ENCODE measurements around the gene TENT5C. TPM values are rescaled to one million over a fixed set of nuclear protein-coding genes. Genes with fewer than 3 reads are reported as not detected.

TENT5C gene
- total RNA-seq, 2 experiments from 2014 or later = 3.9 to 4.0 TPM

GRCh38 chr1:117627546-117628130, 21.8 kb downstream of the TENT5C start:
- CTCF ChIA-PET = interaction anchor here (0.7 to 1.0 kb wide), 3 partner anchors 10 to 178 kb away, joined by 3 to 4 read pairs (median 4); no protein-coding TSS in a partner anchor
- POLR2A ChIA-PET = no interaction called here

- ChIA-PET POLR2A (no interaction called here), CTCF (interaction anchor here (0.7 to 1.0 kb wide), 4 partner anchors 9 to 845 kb away, joined by 3 to 4 read pairs (median 4); no protein-coding TSS in a partner anchor)
Measured at GRCh38 chr1:117628343-117628742, 22.5 kb downstream of the TENT5C start.

- CTCF ChIA-PET = no interaction called here
- POLR2A ChIA-PET = no interaction called here
Measured at GRCh38 chr1:117629625-117630422, 24.0 kb downstream of the TENT5C start.

GRCh38 chr1:117630423-117630998, 24.7 kb downstream of the TENT5C start:
- POLR2A ChIA-PET = no interaction called here
- CTCF ChIA-PET = no interaction called here

- ChIA-PET POLR2A (interaction anchor here (1.0 kb wide), 1 partner anchor 12 kb away, joined by 5 read pairs; no protein-coding TSS in a partner anchor), CTCF (no interaction called here)
Measured at GRCh38 chr1:117631359-117632160, 25.7 kb downstream of the TENT5C start.

GRCh38 chr1:117632269-117633067, 26.6 kb downstream of the TENT5C start:
- CTCF ChIA-PET = interaction anchor here (0.8 to 1.4 kb wide), 2 partner anchors 10 to 23 kb away, joined by 3 to 4 read pairs; no protein-coding TSS in a partner anchor

GRCh38 chr1:117633068-117633345, 27.2 kb downstream of the TENT5C start:
- POLR2A ChIA-PET = interaction anchor here (0.6 kb wide), 1 partner anchor 15 kb away, joined by 3 read pairs; no protein-coding TSS in a partner anchor
- CTCF ChIA-PET = interaction anchor here (0.8 to 1.4 kb wide), 2 partner anchors 11 to 22 kb away, joined by 3 to 4 read pairs; no protein-coding TSS in a partner anchor

More at GRCh38 chr1:117632269-117633067, 26.6 kb downstream of the TENT5C start:
- POLR2A ChIA-PET = interaction anchor here (1.0 kb wide), 1 partner anchor 11 kb away, joined by 5 read pairs; no protein-coding TSS in a partner anchor

GRCh38 chr1:117633423-117633822, 27.6 kb downstream of the TENT5C start:
- ChIA-PET POLR2A (interaction anchor here (0.6 kb wide), 1 partner anchor 15 kb away, joined by 3 read pairs; no protein-coding TSS in a partner anchor), CTCF (interaction anchor here (0.8 to 1.4 kb wide), 2 partner anchors 11 to 22 kb away, joined by 3 to 4 read pairs; no protein-coding TSS in a partner anchor)

- CTCF ChIA-PET = no interaction called here
- POLR2A ChIA-PET = no interaction called here
Measured at GRCh38 chr1:117633936-117634335, 28.1 kb downstream of the TENT5C start.

GRCh38 chr1:117634631-117635030, 28.8 kb downstream of the TENT5C start:
- CTCF ChIA-PET = interaction anchor here (0.6 kb wide), 1 partner anchor 452 kb away, joined by 5 read pairs; no protein-coding TSS in a partner anchor

GRCh38 chr1:117635805-117636204, 30.0 kb downstream of the TENT5C start:
- CTCF ChIA-PET = interaction anchor here (1.5 kb wide), 1 partner anchor 14 kb away, joined by 4 read pairs; no protein-coding TSS in a partner anchor

More at GRCh38 chr1:117634631-117635030, 28.8 kb downstream of the TENT5C start:
- POLR2A ChIA-PET = no interaction called here

GRCh38 chr1:117636637-117637425, 31.0 kb downstream of the TENT5C start:
- POLR2A ChIA-PET = no interaction called here

More at GRCh38 chr1:117635805-117636204, 30.0 kb downstream of the TENT5C start:
- POLR2A ChIA-PET = no interaction called here

GRCh38 chr1:117638141-117638540, 32.3 kb downstream of the TENT5C start:
- CTCF ChIA-PET = interaction anchor here (0.9 to 1.5 kb wide), 2 partner anchors 10 to 12 kb away, joined by 3 to 4 read pairs; no protein-coding TSS in a partner anchor

More at GRCh38 chr1:117636637-117637425, 31.0 kb downstream of the TENT5C start:
- CTCF ChIA-PET = interaction anchor here (0.9 to 1.5 kb wide), 3 partner anchors 9 to 15 kb away, joined by 3 to 4 read pairs (median 4); no protein-coding TSS in a partner anchor

GRCh38 chr1:117638759-117639158, 32.9 kb downstream of the TENT5C start:
- POLR2A ChIA-PET = no interaction called here
- CTCF ChIA-PET = interaction anchor here (1.1 kb wide), 1 partner anchor 13 kb away, joined by 3 read pairs; no protein-coding TSS in a partner anchor

More at GRCh38 chr1:117638141-117638540, 32.3 kb downstream of the TENT5C start:
- POLR2A ChIA-PET = no interaction called here

GRCh38 chr1:117639741-117640140, 33.9 kb downstream of the TENT5C start:
- CTCF ChIA-PET = no interaction called here
- POLR2A ChIA-PET = no interaction called here

GRCh38 chr1:117641536-117641935, 35.7 kb downstream of the TENT5C start:
- ChIA-PET POLR2A (no interaction called here), CTCF (interaction anchor here (1.5 kb wide), 1 partner anchor 112 kb away, joined by 3 read pairs; no protein-coding TSS in a partner anchor)

GRCh38 chr1:117642963-117643362, 37.1 kb downstream of the TENT5C start:
- ChIA-PET POLR2A (interaction anchor here (0.9 kb wide), 1 partner anchor 11 kb away, joined by 5 read pairs; no protein-coding TSS in a partner anchor), CTCF (interaction anchor here (1.5 kb wide), 2 partner anchors 108 to 111 kb away, joined by 3 read pairs; no protein-coding TSS in a partner anchor)
